K562 (cell line): ENCODE data around the gene KPTN. TPM values are rescaled to one million over a fixed set of nuclear protein-coding genes. Genes with fewer than 3 reads are reported as not detected.

Source experiments
- ATF1 ChIP-seq, 2 experiments: fragments of 450-650 bp in 1 of 2; IDR thresholded peaks; 2 replicates each; pipeline ENCODE4 v1.6.1; 2016; ENCODE audit warnings: missing compliant biosample characterization in 1 of 2, missing genetic modification characterization in 1 of 2
- BACH1 ChIP-seq: fragments of 200-800 bp; sonication (Bioruptor generic); IDR thresholded peaks from 2 replicates; pipeline ENCODE4 v1.6.1; 2016; ENCODE audit warnings: missing genetic modification characterization, missing compliant biosample characterization
- BRD9 ChIP-seq: fragments of 450-650 bp; IDR thresholded peaks from 2 replicates; pipeline ENCODE4 v1.6.1; 2018; ENCODE audit warnings: low read depth; ENCODE audit not compliant: partially characterized antibody
- CREM ChIP-seq: IDR thresholded peaks from 2 replicates; pipeline ENCODE4 v1.6.1; 2014; ENCODE audit warnings: antibody characterized with exemption, low read depth
- HNRNPUL1 ChIP-seq: fragments of 200-400 bp; formaldehyde crosslinking; IDR thresholded peaks from 2 replicates; pipeline ENCODE4 v1.6.1; 2017; ENCODE audit warnings: low read length
- MTA3 ChIP-seq: fragments of 450-650 bp; formaldehyde crosslinking; IDR thresholded peaks from 2 replicates; pipeline ENCODE4 v1.6.1; 2017; ENCODE audit warnings: mild to moderate bottlenecking, borderline replicate concordance
- SAP30 ChIP-seq: fragments of 200-600 bp; sonication (generic); IDR thresholded peaks from 2 replicates; pipeline ENCODE4 v1.6.1; 2012; ENCODE audit warnings: borderline replicate concordance, low read depth, mild to moderate bottlenecking, moderate library complexity, low read length, control low read depth, inconsistent platforms; ENCODE audit not compliant: insufficient read depth, poor library complexity, severe bottlenecking
- TCFL5 ChIP-seq: fragments of 250-450 bp; sonication (Bioruptor Pico); conservative IDR thresholded peaks from 2 replicates; pipeline ENCODE4 v1.6.1; 2021; ENCODE audit warnings: mild to moderate bottlenecking, moderate library complexity, matching md5 sums
- TEAD1 ChIP-seq, 2 experiments: fragments of 450-650 bp in 1 of 2; sonication (generic) in 1 of 2; formaldehyde crosslinking; IDR thresholded peaks; 2 replicates each; pipeline versions ENCODE4 v1.4.0 to v1.8.0; 2020 to 2022; ENCODE audit warnings: mild to moderate bottlenecking in 2 of 2, missing genetic modification reagents in 1 of 2
- ZNF184 ChIP-seq: sonication (generic); formaldehyde crosslinking; IDR thresholded peaks from 2 replicates; pipeline ENCODE4 v1.5.0; 2020; ENCODE audit warnings: missing genetic modification reagents
- ZNF589 ChIP-seq: fragments of 200-800 bp; sonication (Bioruptor generic); IDR thresholded peaks from 2 replicates; pipeline ENCODE4 v1.6.1; 2016; ENCODE audit warnings: low read depth, missing genetic modification characterization, missing compliant biosample characterization
- polyA plus RNA-seq, 8 experiments: library from polyadenylated mRNA; depleted of rRNA in 4 of 8; stranded (reverse) in 5 of 8; unstranded in 3 of 8; fragments of >200 nt; fragmentation: Nextera tagmentation in 2 of 8; fragmentation: Illumina TruSeq in 1 of 8; extraction: Ambion mirVana in 2 of 8; extraction: Trizol in 1 of 8; gene quantifications; 2 replicates each; pipeline versions ENCODE4 v1.2.1 to v1.2.3, GENCODE V29; 2011 to 2014; ENCODE audit warnings: inconsistent platforms in 1 of 8, missing spikeins in 1 of 8
- total RNA-seq, 7 experiments: library from RNA; depleted of rRNA in 6 of 7; stranded (reverse); fragments of >200 nt in 6 of 7; fragmentation: Illumina TruSeq in 2 of 7; extraction: Trizol in 2 of 7; gene quantifications; 2 replicates each; pipeline versions ENCODE4 v1.2.1 to v1.2.3, GENCODE V29; 2011 to 2021; ENCODE audit warnings: low replicate concordance in 1 of 7
- TF ChIP-seq, protein P1 (sequence below), 2 experiments: fragments of 200-800 bp in 1 of 2; sonication (Bioruptor generic) in 1 of 2; sonication (generic) in 1 of 2; formaldehyde crosslinking in 1 of 2; IDR thresholded peaks in 1 of 2; conservative IDR thresholded peaks in 1 of 2; 2 replicates each; pipeline versions ENCODE4 v1.5.0 to v1.6.1; 2016 to 2020; ENCODE audit warnings: missing compliant biosample characterization in 1 of 2, missing genetic modification characterization in 1 of 2, missing genetic modification reagents in 1 of 2
- TF ChIP-seq, protein P2 (sequence below), 2 experiments: fragments of 450-650 bp in 1 of 2; IDR thresholded peaks; 2 replicates each; pipeline ENCODE4 v1.6.1; 2011 to 2017; ENCODE audit warnings: low read depth in 2 of 2, antibody characterized with exemption in 1 of 2, borderline replicate concordance in 1 of 2, low read length in 1 of 2, mild to moderate bottlenecking in 1 of 2, mixed read lengths in 1 of 2; ENCODE audit not compliant: control insufficient read depth in 1 of 2
- TF ChIP-seq, protein P3 (sequence below): sonication (generic); formaldehyde crosslinking; IDR thresholded peaks from 2 replicates; pipeline ENCODE4 v1.8.0; 2022; ENCODE audit warnings: mild to moderate bottlenecking, missing genetic modification reagents
- TF ChIP-seq, protein P4 (sequence below): sonication (generic); formaldehyde crosslinking; IDR thresholded peaks from 2 replicates; pipeline ENCODE4 v1.8.0; 2022; ENCODE audit warnings: mild to moderate bottlenecking, missing genetic modification reagents

KPTN gene
- total and polyA plus RNA-seq, 9 of the 15 experiments (the other 6 are each of a cell fraction or from before 2014, with no cell fraction given) = 0.56 to 18.2 (median 8.5) TPM

DNA sequence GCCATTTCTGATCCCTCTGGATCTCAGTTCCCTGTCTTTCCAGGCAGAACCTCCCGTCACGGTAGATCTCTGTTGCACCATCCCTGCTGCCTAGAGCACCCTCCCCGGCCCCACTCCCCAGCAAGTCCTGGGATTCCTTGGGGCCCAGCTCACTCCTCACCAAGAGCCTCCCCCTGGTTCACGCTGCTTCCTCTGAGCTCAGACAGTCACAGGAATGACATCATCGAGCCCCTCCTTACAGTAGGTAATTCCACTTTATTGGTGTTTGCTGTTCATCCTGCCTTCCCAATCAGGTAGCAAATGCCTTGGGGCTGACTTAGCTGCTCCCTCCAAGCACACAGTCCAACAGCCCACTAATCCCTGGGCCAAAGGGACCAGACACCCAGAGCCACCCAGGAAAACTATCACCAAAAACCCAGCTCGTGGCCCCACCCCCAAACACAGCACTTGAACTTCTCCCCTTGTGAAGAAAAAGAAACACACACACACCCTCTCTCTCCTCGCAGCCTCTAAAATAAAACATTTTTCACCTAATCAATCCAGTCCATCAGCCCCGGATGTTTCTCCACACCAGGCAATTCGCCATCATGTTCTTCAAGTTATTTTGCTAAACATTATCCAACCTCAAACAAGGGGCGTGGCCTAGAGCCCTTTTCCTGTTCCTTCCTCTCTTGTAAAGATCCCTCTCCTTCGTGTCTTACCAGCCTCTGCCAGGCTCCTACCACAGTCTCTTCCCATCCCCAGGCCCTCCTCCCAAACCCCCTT lies 28.3 kb upstream of the KPTN start (continued):
- TF ChIP-seq CREM (peak; percentile 56), MTA3 (no peak), BACH1 (tag) (no peak), HNRNPUL1 (no peak), ZNF589 (CRISPR knock-in tag) (no peak), TEAD1 (CRISPR knock-in tag; IDR thresholded peaks at IDR 0.05) (no peak), ATF1 (CRISPR knock-in tag; IDR thresholded peaks at IDR 0.05) (no peak), ATF1 (tag; IDR thresholded peaks at IDR 0.05) (peak; percentile 41; the same call in 1 of the 2 replicates), SAP30 (no peak), BRD9 (no peak), ZNF184 (CRISPR knock-in tag) (no peak), TCFL5 (CRISPR knock-in tag) (no peak)
- TF ChIP-seq, protein P1, sequence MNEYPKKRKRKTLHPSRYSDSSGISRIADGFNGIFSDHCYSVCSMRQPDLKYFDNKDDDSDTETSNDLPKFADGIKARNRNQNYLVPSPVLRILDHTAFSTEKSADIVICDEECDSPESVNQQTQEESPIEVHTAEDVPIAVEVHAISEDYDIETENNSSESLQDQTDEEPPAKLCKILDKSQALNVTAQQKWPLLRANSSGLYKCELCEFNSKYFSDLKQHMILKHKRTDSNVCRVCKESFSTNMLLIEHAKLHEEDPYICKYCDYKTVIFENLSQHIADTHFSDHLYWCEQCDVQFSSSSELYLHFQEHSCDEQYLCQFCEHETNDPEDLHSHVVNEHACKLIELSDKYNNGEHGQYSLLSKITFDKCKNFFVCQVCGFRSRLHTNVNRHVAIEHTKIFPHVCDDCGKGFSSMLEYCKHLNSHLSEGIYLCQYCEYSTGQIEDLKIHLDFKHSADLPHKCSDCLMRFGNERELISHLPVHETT (CRISPR knock-in tag; conservative IDR thresholded peaks at IDR 0.05 in 1 of 2, IDR thresholded peaks at IDR 0.05 in 1 of 2) = no peak
- TF ChIP-seq, protein P2, sequence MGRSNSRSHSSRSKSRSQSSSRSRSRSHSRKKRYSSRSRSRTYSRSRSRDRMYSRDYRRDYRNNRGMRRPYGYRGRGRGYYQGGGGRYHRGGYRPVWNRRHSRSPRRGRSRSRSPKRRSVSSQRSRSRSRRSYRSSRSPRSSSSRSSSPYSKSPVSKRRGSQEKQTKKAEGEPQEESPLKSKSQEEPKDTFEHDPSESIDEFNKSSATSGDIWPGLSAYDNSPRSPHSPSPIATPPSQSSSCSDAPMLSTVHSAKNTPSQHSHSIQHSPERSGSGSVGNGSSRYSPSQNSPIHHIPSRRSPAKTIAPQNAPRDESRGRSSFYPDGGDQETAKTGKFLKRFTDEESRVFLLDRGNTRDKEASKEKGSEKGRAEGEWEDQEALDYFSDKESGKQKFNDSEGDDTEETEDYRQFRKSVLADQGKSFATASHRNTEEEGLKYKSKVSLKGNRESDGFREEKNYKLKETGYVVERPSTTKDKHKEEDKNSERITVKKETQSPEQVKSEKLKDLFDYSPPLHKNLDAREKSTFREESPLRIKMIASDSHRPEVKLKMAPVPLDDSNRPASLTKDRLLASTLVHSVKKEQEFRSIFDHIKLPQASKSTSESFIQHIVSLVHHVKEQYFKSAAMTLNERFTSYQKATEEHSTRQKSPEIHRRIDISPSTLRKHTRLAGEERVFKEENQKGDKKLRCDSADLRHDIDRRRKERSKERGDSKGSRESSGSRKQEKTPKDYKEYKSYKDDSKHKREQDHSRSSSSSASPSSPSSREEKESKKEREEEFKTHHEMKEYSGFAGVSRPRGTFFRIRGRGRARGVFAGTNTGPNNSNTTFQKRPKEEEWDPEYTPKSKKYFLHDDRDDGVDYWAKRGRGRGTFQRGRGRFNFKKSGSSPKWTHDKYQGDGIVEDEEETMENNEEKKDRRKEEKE (IDR thresholded peaks at IDR 0.05; ENCODE audit: borderline replicate concordance in 1 of 2, control insufficient read depth in 1 of 2, low read depth in 2 of 2, low read length in 1 of 2) = no peak
- TF ChIP-seq, protein P3, sequence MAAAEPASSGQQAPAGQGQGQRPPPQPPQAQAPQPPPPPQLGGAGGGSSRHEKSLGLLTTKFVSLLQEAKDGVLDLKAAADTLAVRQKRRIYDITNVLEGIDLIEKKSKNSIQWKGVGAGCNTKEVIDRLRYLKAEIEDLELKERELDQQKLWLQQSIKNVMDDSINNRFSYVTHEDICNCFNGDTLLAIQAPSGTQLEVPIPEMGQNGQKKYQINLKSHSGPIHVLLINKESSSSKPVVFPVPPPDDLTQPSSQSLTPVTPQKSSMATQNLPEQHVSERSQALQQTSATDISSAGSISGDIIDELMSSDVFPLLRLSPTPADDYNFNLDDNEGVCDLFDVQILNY = no peak
- TF ChIP-seq, protein P4, sequence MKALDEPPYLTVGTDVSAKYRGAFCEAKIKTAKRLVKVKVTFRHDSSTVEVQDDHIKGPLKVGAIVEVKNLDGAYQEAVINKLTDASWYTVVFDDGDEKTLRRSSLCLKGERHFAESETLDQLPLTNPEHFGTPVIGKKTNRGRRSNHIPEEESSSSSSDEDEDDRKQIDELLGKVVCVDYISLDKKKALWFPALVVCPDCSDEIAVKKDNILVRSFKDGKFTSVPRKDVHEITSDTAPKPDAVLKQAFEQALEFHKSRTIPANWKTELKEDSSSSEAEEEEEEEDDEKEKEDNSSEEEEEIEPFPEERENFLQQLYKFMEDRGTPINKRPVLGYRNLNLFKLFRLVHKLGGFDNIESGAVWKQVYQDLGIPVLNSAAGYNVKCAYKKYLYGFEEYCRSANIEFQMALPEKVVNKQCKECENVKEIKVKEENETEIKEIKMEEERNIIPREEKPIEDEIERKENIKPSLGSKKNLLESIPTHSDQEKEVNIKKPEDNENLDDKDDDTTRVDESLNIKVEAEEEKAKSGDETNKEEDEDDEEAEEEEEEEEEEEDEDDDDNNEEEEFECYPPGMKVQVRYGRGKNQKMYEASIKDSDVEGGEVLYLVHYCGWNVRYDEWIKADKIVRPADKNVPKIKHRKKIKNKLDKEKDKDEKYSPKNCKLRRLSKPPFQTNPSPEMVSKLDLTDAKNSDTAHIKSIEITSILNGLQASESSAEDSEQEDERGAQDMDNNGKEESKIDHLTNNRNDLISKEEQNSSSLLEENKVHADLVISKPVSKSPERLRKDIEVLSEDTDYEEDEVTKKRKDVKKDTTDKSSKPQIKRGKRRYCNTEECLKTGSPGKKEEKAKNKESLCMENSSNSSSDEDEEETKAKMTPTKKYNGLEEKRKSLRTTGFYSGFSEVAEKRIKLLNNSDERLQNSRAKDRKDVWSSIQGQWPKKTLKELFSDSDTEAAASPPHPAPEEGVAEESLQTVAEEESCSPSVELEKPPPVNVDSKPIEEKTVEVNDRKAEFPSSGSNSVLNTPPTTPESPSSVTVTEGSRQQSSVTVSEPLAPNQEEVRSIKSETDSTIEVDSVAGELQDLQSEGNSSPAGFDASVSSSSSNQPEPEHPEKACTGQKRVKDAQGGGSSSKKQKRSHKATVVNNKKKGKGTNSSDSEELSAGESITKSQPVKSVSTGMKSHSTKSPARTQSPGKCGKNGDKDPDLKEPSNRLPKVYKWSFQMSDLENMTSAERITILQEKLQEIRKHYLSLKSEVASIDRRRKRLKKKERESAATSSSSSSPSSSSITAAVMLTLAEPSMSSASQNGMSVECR (CRISPR knock-in tag) = 0 out of 2 replicates have a peak, but pooled peaks have one; percentile 17
